Hematopoietic multipotent progenitor cell (in vitro differentiated cells): ENCODE measurements around the gene MYCN. TPM values are rescaled to one million over a fixed set of nuclear protein-coding genes. Genes with fewer than 3 reads are reported as not detected.
"Not testable (repeated sequence)": the region's sequence is repeated elsewhere in the genome, so short reads cannot be mapped to it uniquely, and the experiment has no call there.

ENCODE experiments used
- DNase-seq, 3 donors: peaks; one replicate each; pipeline ENCODE4 v3.0.0-alpha.2; 2011 to 2015; ENCODE audit warnings: low read depth in 2 of 3, low spot score in 2 of 3
- total RNA-seq: library from RNA; depleted of rRNA; stranded (reverse); fragments of >200 nt; gene quantifications from one replicate; pipeline ENCODE4 v1.2.3, GENCODE V29; 2012

The MYCN gene
- total RNA-seq, 1 donor, result 94.3 TPM

- no peak for DNase-seq
Measured at GRCh38 chr2:15956751-15957736, 16.7 kb downstream of the MYCN start.

- no peak for DNase-seq
Measured at GRCh38 chr2:15957881-15958713, 17.7 kb downstream of the MYCN start.

GRCh38 chr2:15959331-15960153 is 19.2 kb downstream of the MYCN start:
- DNase-seq, result no peak

- DNase-seq, result not testable (repeated sequence)
Measured at GRCh38 chr2:15960154-15960520, 19.8 kb downstream of the MYCN start.

DNA sequence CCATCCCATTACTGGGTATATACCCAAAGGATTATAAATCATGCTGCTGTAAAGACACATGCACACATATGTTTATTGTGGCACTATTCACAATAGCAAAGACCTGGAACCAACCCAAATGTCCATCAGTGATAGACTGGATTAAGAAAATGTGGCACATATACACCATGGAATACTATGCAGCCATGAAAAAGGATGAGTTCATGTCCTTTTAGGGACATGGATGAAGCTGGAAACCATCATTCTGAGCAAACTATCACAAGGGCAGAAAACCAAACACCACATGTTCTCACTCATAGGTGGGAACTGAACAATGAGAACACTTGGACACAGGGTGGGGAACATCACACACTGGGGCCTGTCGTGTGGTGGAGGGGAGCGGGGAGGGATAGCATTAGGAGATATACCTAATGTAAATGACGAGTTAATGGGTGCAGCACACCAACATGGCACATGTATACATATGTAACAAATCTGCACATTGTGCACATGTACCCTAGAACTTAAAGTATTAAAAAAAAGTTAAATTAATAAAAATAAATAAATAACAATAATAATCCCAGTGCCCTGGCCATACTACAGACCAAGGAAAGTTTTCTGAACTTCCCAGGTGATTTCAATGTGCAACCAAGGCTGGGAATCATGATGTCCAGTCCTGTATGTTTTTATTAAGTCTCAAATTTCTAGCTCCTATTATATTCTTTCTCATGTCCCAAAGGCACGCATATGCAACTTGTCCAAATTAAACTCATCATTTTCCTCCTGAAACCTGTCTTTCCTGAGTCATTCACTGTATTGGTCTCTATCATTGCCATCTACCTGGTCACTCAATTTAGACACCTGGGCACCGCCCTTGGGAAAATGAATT is 23.0 kb downstream of the MYCN start:
- not testable (repeated sequence) for DNase-seq

DNA sequence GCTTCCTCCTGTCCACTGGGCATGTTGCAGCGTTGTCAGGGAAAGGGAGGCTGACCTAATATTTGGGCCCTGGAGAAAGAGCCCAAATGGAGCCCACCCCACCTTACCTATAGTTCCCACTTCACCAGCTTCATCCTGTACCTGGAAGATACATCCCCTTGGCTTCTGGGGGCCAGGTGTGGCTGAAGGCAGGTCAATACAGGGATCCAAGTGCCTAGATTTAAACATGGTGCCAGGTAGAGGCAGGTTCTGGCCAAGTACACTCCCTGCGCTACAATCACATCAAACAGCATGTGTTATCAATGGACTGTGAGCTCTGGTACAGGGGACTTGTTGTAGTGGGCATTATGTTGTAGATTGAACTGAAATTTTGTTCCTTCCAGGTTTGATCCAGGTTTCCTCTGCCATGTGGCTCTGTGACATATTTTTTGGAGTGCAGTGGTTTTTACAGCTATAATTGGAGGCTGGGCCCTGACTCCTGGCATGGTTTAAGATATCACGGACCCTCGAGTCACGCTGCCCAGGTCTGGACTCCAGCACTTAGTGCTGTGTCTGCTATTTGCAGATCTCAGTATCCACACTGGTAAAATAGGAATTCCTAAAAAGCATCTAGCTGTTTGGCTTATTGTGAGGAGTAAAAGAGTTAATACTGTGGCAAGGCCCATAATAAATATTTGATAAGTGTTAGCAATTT is 23.8 kb downstream of the MYCN start:
- no peak for DNase-seq

GRCh38 chr2:15964936-15965563 is 24.7 kb downstream of the MYCN start:
- no peak for DNase-seq

- peak in 2 of 3 donors; percentile 51 to 62 for DNase-seq
Measured at GRCh38 chr2:15965564-15966019, 25.2 kb downstream of the MYCN start.

GRCh38 chr2:15967415-15968279 is 27.3 kb downstream of the MYCN start:
- no peak for DNase-seq

- DNase-seq, result no peak
Measured at GRCh38 chr2:15968280-15969178, 28.2 kb downstream of the MYCN start.

DNA sequence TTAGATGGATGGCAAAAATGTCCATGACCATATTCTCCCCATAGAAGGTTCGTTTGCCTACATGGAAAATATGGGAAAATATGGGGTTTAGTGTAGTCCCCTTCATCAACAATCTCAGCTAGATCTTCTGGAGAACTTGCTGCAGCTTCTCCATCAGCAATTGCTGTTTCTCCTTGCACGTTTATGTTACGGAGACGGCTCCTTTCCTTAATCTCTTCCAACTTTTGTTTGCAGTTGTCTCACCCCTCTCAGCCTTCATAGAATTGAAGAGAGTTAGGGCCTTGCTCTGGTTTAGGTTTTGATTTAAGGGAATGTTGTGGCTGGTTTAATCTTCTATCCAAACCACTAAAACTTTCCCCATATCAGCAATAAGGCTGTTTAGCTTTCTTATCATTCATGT is 28.9 kb downstream of the MYCN start:
- no peak for DNase-seq

DNA sequence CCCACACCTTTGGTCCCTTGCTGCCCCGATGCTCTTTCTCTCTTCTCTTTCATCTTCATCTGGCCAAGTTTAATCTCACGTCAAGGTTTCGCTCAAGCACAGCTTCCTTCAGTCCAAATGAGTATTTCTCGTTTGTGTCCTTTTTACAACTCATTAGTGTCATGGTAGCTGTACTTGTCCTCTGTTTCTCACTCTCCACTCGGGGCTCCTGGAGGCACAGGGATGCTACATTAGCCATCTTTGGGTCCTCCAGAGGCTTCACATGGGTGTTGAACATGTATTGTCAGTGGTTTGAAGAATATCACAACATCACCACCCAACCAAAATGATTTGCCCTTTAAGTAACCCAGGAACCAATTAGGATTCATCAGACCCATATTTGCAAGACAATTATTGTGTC is 30.4 kb downstream of the MYCN start:
- no peak for DNase-seq

DNA sequence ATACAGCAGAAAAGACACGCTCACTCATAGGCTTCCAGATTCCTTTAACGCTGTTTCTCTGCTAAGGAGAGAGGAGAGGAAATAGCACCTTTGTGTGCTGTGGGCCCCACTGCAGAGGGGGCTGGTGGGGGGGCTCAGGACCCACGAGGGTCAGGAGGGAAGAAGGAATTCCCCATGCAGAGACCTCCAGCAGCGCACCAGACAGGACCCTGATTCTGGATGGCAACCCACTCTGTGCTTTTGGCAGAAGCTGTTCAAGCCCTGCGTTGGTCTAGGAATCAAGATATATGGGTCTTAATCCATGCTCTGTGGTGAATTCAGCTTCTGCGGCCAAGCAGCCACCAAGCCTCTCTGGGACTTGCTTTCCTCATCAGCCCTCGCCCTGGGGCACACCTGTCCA is 31.0 kb downstream of the MYCN start:
- DNase-seq, result no peak

GRCh38 chr2:15971831-15972522 is 31.6 kb downstream of the MYCN start:
- no peak for DNase-seq

- DNase-seq, result peak in 1 of 3 donors; percentile 50
Measured at GRCh38 chr2:15973481-15974401, 33.4 kb downstream of the MYCN start.
